Activated T-cell treated with anti-CD3 and anti-CD28 coated beads, Interleukin-2, amount 50 U/mL, for 24 hours (primary cell): ENCODE measurements around the gene FRMD8.

Source experiments
- DNase-seq: peaks from one replicate; pipeline ENCODE4 v3.0.0-alpha.2; 2020
- H3K27ac Mint-ChIP-seq: 2 replicates; pipeline ENCODE4 v1.8.0; 2020; ENCODE audit warnings: mild to moderate bottlenecking, mixed read lengths
- H3K27me3 Mint-ChIP-seq: 2 replicates; pipeline ENCODE4 v1.8.0; 2020; ENCODE audit warnings: mixed read lengths
- H3K36me3 Mint-ChIP-seq: 2 replicates; pipeline ENCODE4 v1.8.0; 2020; ENCODE audit warnings: low read depth, mixed read lengths
- H3K4me1 Mint-ChIP-seq: 2 replicates; pipeline ENCODE4 v1.8.0; 2020; ENCODE audit warnings: low read depth, mixed read lengths
- H3K4me3 Mint-ChIP-seq: 2 replicates; pipeline ENCODE4 v1.8.0; 2020; ENCODE audit warnings: mild to moderate bottlenecking, moderate library complexity, mixed read lengths
- H3K9me3 Mint-ChIP-seq: 2 replicates; pipeline ENCODE4 v1.8.0; 2020; ENCODE audit warnings: mixed read lengths

FRMD8 gene

DNA sequence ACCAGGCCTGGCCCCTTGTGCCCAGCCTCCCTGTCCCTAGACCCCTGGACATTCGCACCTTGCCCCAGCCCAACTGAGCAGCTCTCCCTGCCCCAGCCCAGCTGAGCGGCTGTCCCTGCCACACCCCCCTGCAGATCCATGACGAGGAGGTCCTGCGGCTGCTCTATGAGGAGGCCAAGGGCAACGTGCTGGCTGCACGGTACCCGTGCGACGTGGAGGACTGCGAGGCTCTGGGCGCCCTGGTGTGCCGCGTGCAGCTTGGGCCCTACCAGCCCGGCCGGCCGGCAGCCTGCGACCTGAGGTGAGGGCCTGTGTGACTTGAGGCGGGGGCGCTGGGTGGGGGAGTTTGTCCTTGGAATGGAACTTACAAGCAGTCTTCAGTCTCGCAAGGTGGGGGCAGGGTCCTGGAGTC is 7.7 kb downstream of the FRMD8 start:
- Mint-ChIP-seq H3K4me1 (peaks cover 24% of the 10 kb centered on the region), H3K27me3 (no peaks in the 10 kb centered on the region)

DNA sequence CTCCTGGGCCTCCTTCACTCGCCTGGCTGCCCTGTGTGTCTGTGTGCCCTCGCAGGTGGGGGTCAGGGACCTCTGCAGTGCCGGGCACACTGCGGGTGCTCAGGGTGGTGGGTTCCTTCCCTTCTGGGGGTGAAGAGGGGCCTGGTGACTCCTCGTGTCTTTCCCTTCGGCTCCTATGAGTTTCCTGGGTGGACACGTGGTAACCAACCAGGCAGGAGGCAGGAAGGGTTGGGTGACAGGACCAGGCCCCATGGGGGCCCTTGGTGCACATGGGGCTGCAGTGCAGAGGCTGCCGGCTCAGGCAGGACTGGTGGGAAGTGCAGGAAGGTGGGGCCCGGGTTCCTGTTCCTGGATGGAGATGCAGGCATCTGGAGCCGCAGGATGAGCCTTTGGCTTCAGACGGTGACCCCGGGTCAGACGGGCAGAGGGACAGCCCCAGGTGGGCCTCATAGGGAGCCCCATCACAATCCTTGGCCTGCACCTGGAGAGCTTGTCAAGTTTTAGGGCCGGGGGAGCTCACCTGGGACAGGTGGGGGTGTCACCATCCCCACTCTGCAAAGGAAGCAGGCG is 9.6 kb downstream of the FRMD8 start:
- Mint-ChIP-seq H3K27me3 (no peaks in the 10 kb centered on the region), H3K36me3 (peaks cover 82% of the 10 kb centered on the region), H3K9me3 (no peaks in the 10 kb centered on the region), H3K27ac (no peak overlapping the region), H3K4me3 (no peak overlapping the region), H3K4me1 (peaks cover 8% of the 10 kb centered on the region)
- DNase-seq, result no peak

More for the DNA sequence above, 7.7 kb downstream of the FRMD8 start:
- no peak for DNase-seq
- H3K36me3 Mint-ChIP-seq, result peaks cover 82% of the 10 kb centered on the region
- no peak overlapping the region for H3K4me3 Mint-ChIP-seq
- H3K9me3 Mint-ChIP-seq, result no peaks in the 10 kb centered on the region
- no peak overlapping the region for H3K27ac Mint-ChIP-seq

DNA sequence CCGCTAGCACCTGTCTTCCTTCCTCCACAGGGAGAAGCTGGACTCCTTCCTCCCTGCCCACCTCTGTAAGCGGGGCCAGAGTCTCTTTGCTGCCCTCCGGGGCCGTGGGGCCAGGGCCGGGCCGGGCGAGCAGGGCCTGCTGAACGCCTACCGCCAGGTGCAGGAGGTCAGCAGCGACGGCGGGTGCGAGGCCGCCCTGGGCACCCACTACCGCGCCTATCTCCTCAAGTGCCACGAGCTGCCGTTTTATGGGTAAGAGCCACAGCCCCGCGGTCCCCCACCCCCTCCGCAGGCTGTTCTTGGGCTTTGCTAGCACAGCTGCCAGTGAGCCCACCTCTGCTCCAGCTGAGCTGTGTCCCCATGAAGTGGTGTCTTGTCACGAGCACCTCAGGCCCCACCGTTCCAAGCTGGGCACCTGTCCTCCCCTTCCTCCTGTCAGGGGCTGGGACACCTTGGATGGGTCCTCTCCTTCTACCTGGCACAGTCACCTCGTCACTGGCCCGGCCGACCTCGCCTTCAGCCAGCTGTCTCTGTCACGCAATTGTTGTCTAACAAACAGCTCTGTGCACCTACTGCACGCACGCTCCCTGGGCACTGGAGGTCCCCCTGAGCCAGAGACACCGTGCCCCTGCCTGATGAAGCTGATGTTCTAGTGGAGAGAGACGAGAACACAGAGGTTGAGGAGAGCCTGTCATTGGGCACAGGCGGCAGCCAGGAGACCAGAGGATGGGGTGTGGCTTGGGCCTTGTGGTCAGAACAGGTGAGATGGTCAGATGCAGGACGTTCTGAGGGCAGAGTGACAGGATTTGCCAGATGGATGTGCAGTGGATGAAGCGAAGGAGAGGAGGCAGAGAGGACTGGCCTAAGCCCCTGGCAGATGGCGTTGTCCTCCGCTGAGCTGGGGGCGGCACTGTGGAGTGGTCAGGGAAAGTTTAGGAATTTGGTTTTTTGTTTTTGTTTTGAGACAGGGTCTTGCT is 10.6 kb downstream of the FRMD8 start:
- Mint-ChIP-seq H3K27me3 (no peaks in the 10 kb centered on the region), H3K4me3 (no peak overlapping the region), H3K27ac (peak overlapping the region; percentile 8), H3K9me3 (no peaks in the 10 kb centered on the region), H3K4me1 (peaks cover under 1% of the 10 kb centered on the region), H3K36me3 (peaks cover 82% of the 10 kb centered on the region)
- DNase-seq, result no peak

DNA sequence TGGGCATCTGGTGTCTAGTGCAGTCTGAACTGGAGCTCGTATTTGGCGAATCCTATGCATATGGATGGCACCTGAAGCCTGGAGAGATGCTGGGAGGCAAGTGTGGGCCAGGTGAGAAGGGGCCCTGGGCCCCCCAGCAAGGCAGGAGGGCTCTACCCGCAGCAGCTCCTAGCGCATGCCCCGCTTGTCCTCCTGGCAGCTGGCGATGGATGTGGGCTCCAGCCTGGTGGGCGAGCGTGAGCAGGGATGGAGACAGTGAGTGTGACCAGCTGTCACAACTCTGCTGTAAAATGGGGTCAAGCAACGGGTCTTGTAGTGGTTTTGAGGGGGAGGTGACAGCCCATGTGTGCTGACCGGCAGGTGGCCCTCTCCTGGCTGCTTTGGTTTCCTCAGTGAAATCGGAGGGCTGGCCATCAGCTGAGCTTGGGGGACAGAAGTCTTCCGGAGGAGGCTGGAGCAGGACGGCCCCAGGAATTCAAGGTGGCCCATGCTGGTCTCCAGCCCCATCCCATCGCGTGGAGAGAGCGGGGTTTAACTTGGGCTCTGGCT is 12.0 kb downstream of the FRMD8 start:
- no peak overlapping the region for H3K27ac Mint-ChIP-seq
- no peak overlapping the region for H3K4me3 Mint-ChIP-seq
- no peaks in the 10 kb centered on the region for H3K27me3 Mint-ChIP-seq
- no peaks in the 10 kb centered on the region for H3K9me3 Mint-ChIP-seq
- no peak for DNase-seq
- peaks cover under 1% of the 10 kb centered on the region for H3K4me1 Mint-ChIP-seq
- peaks cover 77% of the 10 kb centered on the region for H3K36me3 Mint-ChIP-seq

DNA sequence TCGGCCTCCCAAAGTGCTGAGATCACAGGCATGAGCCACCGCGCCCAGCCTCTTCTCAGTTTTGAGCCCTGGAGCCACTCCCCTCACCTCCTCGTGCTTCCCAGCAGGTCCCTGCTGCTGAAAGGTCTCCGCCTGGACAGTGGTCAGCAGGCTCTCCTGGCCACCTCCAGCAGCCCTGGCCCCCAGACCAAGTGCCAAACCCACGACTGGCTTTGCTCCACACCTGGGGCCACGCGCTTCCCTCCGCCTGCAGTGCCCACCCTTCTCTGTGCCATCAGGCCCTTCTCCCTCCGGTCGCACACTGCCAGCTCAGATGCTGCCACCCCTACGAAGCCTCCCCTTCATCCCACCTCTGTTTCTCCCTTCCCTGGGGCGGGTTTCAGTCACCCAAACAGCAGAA is 12.8 kb downstream of the FRMD8 start:
- no peaks in the 10 kb centered on the region for H3K27me3 Mint-ChIP-seq
- H3K36me3 Mint-ChIP-seq, result peaks cover 81% of the 10 kb centered on the region
- H3K4me1 Mint-ChIP-seq, result peaks cover 3% of the 10 kb centered on the region
- no peak overlapping the region for H3K27ac Mint-ChIP-seq
- H3K9me3 Mint-ChIP-seq, result no peaks in the 10 kb centered on the region
- H3K4me3 Mint-ChIP-seq, result no peak overlapping the region
- DNase-seq, result no peak

DNA sequence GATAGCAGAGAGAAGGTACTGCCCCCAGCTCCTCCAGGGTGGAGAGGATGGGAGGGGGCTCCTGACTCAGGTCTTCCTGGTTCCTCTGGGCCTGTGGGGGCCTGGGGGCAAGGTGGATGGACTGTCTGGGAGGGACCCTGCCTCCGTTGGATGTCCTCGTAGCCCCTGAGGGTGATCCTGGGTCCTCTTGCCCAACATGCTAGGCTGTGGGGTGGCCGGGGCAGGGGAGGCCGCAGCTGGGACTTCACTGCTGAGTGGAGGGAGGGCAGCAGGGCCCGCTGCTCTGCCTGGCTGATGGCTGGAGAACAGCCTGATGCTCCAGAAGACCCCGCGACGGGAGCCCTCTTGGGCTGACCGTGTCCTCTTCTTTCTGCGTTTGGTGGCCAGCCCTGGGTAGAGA is 13.4 kb downstream of the FRMD8 start:
- H3K36me3 Mint-ChIP-seq, result peaks cover 83% of the 10 kb centered on the region
- no peaks in the 10 kb centered on the region for H3K27me3 Mint-ChIP-seq
- peaks cover 3% of the 10 kb centered on the region for H3K4me1 Mint-ChIP-seq
- no peak for DNase-seq
- H3K9me3 Mint-ChIP-seq, result no peaks in the 10 kb centered on the region
- no peak overlapping the region for H3K4me3 Mint-ChIP-seq
- H3K27ac Mint-ChIP-seq, result no peak overlapping the region

DNA sequence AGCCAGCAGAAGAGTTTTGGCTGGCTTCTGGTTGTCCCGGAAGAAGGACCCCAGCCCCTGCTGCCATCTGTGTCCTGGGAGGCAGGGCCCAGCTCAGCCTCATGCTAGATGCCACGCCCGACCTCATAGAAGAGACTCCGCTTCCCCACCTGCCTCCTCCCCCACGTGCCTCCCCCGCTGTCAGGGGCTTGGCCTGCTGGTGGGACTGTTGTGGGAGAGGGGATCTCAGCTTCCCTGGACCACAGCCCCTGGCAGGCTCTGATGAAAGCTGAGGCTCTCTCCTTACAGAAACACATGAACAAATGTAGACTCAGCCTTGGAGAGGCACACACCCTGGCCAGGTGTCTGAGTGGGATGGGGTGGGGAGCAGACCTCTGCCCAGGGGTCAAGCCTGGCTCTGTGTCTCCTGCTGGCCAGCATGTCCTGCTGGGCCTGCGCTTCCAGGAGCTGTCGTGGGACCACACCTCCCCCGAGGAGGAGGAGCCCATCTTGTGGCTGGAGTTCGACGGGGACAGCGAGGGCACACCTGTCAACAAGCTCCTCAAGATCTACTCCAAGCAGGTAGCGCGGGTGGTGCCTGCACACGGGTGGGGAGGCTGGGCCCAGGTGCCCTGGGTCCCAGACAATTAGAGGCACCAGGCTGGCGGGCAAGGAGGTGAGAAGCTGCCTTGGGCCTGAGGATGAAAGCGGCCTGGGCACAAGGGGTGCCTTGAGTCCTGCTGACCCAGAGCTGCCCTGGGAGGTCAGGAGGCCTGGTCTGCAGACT is 14.1 kb downstream of the FRMD8 start:
- Mint-ChIP-seq H3K36me3 (peaks cover 83% of the 10 kb centered on the region), H3K4me1 (peaks cover 3% of the 10 kb centered on the region), H3K27me3 (no peaks in the 10 kb centered on the region), H3K4me3 (no peak overlapping the region), H3K27ac (peak overlapping the region; percentile 59), H3K9me3 (no peaks in the 10 kb centered on the region)
- no peak for DNase-seq

DNA sequence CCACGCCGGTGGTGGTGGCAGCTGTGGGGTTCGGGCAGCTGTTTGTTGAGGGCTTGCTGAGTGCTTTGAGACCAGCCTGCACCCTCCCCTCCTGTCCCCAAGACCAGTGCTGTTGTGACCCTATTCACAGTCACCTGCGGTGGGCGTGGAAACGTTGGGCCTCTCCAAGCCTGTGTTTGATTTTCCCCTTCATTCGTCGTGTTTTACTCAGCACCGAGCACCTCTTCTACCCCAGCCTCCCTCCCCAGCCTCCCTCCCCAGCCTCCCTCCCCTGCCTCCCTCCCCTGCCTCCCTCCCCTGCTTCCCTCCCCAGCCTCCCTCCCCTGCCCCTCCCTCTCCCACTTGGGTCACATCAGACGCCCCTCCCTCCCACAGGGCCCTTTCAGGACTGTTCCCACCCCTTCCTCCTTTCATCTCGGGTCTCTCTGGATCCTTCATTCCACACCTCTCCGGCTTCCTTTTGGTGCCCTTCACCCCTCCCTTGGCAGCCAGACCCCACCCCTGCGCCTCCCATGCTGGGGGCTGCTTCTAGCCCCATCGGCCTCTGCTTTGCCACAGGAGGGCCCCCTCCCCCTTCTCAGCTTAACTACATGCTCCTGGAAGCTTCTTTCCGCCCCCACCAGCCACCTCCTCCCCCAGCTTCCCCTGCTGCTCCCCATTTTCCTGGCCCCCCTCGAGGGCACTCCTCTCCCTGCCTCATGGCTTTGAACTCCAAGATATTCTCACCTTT is 14.8 kb downstream of the FRMD8 start:
- Mint-ChIP-seq H3K27me3 (no peaks in the 10 kb centered on the region), H3K4me1 (peaks cover 3% of the 10 kb centered on the region), H3K36me3 (peaks cover 81% of the 10 kb centered on the region), H3K4me3 (no peak overlapping the region), H3K9me3 (no peaks in the 10 kb centered on the region), H3K27ac (peak overlapping the region; percentile 8)
- no peak for DNase-seq

DNA sequence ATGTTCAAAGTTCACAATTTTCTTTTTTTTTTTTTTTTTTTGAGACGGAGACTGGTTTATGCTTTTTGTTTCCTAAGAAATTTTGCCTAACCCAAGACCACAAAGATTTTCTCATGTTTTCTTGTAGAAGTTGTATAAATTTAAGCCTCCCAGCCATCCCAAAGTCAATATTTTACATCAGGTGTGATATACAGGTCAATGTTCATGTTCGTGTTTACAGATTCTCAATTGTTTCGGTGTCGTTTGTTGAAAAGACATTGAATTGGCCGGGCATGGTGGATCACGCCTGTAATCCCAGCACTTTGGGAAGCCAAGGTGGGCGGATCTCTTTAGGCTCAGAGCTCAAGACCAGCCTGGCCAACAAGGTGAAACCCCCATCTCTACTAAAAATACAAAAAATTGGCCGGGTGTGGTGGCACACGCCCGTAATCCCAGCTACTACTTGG is 15.4 kb downstream of the FRMD8 start:
- Mint-ChIP-seq H3K27me3 (no peaks in the 10 kb centered on the region), H3K36me3 (peaks cover 83% of the 10 kb centered on the region), H3K4me3 (no peak overlapping the region), H3K27ac (peak overlapping the region; percentile 8), H3K4me1 (peaks cover 3% of the 10 kb centered on the region), H3K9me3 (no peaks in the 10 kb centered on the region)
- DNase-seq, result no peak

DNA sequence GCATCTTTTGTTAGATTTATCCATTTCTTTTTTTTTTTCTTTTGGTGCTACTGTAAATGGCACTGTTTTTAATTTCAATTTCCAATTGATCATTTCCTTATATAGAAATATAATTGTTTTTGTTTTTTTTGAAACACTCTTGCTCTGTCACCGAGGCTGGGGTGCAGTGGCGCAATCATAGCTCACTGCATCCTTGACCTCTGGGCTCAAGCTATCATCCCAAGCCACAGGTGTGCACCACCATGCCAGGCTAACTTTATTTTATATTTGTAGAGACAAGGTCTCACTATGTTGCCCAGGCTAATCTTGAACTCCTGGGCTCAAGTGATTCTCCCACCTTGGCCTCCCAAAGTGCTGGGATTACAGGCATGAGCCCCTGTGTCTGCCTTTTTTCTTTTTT is 16.4 kb downstream of the FRMD8 start:
- no peak overlapping the region for H3K27ac Mint-ChIP-seq
- DNase-seq, result no peak
- peaks cover 83% of the 10 kb centered on the region for H3K36me3 Mint-ChIP-seq
- H3K4me1 Mint-ChIP-seq, result peaks cover 3% of the 10 kb centered on the region
- no peak overlapping the region for H3K4me3 Mint-ChIP-seq
- H3K9me3 Mint-ChIP-seq, result no peaks in the 10 kb centered on the region
- no peaks in the 10 kb centered on the region for H3K27me3 Mint-ChIP-seq

DNA sequence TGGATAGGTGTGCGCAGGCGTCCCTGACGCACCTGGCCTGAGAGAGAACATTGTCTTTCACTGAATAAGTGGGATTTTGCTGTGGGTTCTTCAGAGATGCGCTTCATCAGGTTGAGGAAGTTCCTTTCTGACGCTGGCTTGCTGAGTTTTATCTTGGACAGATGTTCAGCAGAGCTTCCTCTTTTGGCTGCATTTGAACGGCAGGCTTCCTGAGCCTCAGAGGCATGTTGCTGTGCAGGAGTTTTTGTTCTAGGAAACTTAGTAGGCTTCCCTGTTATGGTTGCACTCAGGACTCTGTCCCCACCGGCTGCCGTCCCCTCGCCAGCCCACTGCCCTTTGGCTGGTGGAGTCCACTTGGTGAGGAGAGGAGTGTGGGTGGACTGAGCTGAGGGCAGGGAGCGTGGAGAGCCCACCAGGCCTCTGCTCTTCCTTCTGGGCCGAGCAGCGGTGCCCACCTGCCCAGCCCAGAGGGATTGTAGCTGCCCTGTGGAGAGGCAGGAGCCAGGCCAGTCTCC is 17.2 kb downstream of the FRMD8 start:
- no peak for DNase-seq
- Mint-ChIP-seq H3K4me1 (peaks cover 3% of the 10 kb centered on the region), H3K27ac (peak overlapping the region; percentile 26), H3K9me3 (no peaks in the 10 kb centered on the region), H3K36me3 (peaks cover 82% of the 10 kb centered on the region), H3K4me3 (no peak overlapping the region), H3K27me3 (no peaks in the 10 kb centered on the region)

DNA sequence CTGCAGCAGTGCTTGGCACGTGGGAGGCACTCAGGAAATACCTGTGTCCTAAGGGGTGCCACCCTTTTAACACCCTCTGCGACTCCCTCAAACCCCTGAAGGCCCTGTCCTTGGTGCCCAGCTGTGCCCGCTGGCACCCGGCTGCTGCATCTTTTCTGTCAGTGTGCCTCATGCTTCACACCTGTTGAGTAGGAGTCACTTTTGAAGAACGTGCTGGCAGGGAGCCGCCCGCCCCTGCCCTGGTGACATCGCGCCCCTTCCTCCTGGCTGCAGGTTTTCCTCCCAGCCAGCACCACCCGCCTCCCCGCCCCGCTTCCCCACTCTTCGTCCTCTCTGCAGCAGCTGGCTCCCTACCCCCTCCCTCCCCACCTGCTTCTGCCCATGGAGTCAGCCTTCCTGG is 17.8 kb downstream of the FRMD8 start:
- peaks cover 3% of the 10 kb centered on the region for H3K4me1 Mint-ChIP-seq
- no peak overlapping the region for H3K4me3 Mint-ChIP-seq
- no peaks in the 10 kb centered on the region for H3K9me3 Mint-ChIP-seq
- no peak overlapping the region for H3K27ac Mint-ChIP-seq
- H3K27me3 Mint-ChIP-seq, result no peaks in the 10 kb centered on the region
- H3K36me3 Mint-ChIP-seq, result peaks cover 82% of the 10 kb centered on the region
- no peak for DNase-seq

DNA sequence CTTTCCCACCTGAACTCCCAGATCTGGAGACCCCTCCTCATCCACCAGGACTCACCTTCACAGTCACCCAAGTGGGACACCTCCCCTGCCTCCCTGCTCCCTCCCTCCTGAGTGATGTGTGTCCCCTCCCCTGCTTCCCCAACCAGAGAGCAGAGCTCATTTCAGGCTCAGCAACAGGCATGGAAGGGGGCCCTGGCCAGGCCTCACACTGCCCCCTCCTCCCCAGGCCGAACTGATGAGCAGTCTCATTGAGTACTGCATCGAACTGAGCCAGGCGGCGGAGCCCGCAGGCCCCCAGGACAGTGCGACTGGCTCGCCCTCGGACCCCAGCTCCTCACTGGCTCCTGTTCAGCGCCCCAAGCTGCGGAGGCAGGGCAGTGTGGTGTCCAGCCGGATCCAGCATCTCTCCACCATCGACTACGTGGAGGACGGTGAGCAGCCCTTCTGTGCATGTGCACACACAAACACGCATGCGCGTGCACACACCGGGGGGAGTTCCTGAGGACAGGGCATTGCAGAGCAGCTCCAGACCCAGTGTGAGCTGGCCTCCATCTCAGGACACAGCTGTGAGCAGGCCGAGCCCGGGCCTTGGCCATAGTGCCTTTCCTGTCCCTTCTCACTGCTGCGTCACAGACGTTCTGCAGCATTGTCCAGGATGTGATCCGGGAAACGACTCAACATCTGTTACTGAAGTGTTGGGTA is 18.4 kb downstream of the FRMD8 start:
- peaks cover 3% of the 10 kb centered on the region for H3K4me1 Mint-ChIP-seq
- H3K9me3 Mint-ChIP-seq, result no peaks in the 10 kb centered on the region
- no peak overlapping the region for H3K4me3 Mint-ChIP-seq
- H3K27me3 Mint-ChIP-seq, result no peaks in the 10 kb centered on the region
- DNase-seq, result no peak
- H3K27ac Mint-ChIP-seq, result no peak overlapping the region
- H3K36me3 Mint-ChIP-seq, result peaks cover 82% of the 10 kb centered on the region
